SIG-M5 treated with dmso at 0.1 percent for 504 hours (cell line): ENCODE measurements around the gene PYGB.
A peak's percentile ranks its signal among the peaks of the same experiment; 100 is the strongest.

ENCODE experiments used
- DNase-seq: peaks from one replicate; lab custom pipeline; 2025; ENCODE audit not compliant: unreplicated experiment; lab: John Stamatoyannopoulos, UW

Gene PYGB

DNA sequence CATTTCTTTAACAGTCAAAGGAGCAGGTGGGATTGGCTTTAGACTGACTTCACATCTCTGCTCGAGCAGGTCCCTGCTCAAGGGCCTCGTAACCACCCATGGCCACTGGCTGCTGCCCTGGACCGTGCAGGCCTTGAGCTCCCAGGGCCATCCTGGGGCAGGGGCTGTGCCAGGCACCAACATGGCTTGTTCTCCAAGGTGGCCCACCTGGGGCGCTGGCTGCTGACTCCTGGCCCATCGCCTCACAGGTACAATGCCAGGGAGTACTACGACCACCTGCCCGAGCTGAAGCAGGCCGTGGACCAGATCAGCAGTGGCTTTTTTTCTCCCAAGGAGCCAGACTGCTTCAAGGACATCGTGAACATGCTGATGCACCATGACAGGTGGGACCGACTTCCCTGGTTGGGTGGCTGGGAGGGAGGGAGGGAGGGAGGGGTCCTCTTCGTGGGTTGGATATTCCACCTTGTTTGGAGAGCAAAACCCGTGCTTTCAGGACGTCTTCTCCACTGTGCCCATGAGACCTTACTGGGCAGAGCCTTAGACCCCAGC is 46.1 kb downstream of the PYGB start:
- DNase-seq = no peak

DNA sequence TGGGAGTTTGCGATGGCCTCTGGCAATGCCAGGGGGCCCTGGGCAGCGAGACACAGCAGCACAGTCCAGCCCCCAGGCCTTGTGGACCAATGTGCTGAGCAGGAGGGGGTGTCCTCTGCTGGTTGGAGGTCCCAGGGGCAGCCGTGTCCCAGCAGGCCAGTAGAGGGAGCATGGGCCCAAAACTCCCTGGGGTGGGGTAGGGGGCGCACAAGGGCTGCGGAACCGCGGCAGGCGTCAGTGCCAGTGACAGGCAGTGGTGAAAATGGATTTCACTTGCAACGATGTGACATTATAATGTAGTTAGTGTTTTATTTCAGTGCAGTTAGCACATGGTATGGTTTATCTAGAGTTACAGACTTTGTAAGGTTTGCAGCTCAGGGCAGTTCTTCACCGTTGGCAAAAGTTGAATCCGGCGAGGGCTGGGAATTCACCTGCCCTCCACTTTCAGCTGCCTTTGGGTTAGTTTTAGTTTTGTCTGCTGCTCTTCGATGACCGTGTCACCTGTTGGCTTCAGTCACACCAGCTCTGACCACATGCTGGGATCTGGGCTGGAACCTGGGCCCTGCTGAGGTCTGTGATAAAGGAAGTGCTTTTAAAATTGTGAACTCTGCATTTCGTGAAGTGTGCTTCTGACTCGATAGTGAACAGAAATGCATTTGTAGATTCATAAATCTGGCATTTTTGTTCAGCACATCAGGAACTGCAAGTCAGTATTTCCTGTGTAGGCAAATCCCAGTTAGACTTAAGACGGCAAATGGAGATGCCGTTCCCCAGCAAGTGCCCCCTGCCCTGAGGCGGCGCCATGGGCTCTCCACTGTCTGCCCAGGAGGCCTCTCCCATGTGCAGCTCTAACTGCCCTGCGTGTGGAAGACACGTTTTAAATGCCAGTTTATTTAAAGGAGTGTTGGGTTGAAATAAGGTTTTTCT is 46.8 kb downstream of the PYGB start:
- peak; percentile 42 for DNase-seq

DNA sequence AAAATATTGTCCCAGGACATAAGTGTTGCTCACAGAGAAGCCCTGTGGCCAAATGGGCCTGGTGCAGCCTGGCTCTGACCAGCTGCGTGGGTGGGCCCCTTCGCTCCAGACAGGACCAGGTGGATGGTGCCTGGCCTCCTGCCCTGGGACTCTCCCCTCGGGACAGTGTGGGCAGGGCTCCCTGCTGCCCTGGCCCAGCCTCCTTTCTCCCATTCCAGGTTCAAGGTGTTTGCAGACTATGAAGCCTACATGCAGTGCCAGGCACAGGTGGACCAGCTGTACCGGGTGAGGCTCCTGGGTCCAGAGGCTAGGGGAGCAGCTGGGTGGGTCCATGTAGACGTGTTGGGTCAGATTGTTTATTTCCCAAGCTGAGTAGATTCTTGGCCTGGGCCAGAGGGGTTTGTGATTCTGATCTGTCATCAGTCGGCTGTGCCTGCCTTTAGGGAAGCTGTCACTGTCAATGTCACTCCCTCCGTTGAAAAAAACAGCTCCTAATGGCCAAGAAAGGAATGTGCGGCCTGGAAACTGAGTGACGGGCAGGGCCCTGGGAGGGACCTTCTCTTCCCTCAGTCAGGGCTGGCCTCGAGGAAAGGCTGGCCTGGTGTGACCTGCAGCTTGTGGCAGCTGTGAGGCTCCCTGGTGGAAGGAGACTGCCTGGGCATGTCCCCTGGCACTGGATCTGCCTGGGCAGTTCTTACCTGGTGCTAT is 47.7 kb downstream of the PYGB start:
- no peak for DNase-seq

DNA sequence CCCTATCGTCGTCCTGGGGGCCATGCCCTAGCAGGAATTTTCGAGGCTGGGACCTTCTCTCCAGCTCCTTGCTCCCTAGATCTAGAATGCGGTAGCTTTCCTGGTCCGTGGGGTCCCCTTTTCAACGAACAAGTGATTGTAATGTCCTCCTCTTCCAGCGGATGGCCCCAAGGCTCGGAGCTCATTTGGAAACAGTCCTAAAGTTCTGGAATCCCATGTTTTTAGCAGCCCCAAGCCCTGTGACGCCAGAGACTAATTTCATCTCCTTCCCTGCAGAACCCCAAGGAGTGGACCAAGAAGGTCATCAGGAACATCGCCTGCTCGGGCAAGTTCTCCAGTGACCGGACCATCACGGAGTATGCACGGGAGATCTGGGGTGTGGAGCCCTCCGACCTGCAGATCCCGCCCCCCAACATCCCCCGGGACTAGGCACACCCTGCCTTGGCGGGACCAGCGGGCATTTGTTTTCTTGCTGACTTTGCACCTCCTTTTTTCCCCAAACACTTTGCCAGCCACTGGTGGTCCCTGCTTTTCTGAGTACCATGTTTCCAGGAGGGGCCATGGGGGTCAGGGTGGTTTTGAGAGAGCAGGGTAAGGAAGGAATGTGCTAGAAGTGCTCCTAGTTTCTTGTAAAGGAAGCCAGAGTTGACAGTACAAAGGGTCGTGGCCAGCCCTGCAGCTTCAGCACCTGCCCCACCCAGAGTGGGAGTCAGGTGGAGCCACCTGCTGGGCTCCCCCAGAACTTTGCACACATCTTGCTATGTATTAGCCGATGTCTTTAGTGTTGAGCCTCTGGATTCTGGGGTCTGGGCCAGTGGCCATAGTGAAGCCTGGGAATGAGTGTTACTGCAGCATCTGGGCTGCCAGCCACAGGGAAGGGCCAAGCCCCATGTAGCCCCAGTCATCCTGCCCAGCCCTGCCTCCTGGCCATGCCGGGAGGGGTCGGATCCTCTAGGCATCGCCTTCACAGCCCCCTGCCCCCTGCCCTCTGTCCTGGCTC is 48.5 kb downstream of the PYGB start:
- DNase-seq = no peak

DNA sequence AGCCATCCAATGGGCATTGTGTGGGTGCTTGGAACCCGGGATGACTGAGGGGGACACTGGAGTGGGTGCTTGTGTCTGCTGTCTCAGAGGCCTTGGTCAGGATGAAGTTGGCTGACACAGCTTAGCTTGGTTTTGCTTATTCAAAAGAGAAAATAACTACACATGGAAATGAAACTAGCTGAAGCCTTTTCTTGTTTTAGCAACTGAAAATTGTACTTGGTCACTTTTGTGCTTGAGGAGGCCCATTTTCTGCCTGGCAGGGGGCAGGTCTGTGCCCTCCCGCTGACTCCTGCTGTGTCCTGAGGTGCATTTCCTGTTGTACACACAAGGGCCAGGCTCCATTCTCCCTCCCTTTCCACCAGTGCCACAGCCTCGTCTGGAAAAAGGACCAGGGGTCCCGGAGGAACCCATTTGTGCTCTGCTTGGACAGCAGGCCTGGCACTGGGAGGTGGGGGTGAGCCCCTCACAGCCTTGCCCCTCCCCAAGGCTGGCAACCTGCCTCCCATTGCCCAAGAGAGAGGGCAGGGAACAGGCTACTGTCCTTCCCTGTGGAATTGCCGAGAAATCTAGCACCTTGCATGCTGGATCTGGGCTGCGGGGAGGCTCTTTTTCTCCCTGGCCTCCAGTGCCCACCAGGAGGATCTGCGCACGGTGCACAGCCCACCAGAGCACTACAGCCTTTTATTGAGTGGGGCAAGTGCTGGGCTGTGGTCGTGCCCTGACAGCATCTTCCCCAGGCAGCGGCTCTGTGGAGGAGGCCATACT is 49.4 kb downstream of the PYGB start:
- DNase-seq = no peak

DNA sequence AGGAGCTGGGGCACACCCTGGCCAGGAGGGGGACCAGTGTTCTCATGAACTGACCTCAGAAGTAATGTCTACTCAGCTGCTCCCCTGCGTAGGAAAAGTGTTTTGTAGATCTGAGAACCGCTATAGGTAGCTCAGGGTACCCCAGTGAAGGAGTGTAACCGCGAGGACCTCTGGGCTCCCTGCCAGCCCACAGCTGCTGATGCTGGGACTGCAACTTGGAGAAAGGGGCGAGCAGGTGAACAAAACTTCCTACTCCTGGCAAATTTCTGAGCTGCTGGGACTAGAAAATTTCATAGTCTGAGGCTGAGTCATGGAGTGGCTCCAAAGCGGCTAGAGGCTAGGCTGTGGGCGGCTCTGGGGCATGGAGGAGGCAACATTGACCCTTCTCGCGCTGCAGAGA is 51.9 kb downstream of the PYGB start:
- no peak for DNase-seq

DNA sequence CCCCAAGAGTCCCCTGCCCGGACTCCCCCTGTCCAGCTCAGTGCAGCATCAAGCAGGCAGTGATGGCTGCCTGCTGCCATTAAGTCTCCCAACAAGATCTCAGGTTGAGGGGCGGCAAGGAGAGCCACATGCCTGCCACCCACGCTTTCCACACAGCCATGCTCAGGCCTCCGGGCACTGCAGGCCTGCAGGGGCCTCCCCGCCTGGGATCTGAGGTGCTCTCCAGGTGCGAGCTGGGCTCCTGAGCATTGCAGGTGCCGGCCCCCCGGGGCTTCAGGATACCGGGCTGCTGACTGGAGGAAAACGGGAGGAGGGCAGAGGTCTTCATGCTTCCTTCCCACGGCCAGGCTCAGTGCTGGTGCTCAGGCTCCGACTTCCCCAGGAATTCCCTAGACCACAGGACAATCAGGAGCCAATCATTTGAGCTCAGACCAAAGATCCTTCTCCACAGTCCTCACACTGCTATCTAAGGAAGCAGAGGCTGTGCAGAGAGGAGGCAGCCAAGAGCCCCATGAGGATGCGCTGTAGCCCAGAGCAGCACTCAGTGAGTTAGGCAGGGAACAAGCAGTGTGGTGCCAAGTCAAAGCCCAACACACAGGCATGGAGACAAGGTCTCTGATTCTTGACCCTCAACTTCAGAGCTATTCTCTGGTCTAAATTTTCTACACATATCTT is 52.7 kb downstream of the PYGB start:
- no peak for DNase-seq

DNA sequence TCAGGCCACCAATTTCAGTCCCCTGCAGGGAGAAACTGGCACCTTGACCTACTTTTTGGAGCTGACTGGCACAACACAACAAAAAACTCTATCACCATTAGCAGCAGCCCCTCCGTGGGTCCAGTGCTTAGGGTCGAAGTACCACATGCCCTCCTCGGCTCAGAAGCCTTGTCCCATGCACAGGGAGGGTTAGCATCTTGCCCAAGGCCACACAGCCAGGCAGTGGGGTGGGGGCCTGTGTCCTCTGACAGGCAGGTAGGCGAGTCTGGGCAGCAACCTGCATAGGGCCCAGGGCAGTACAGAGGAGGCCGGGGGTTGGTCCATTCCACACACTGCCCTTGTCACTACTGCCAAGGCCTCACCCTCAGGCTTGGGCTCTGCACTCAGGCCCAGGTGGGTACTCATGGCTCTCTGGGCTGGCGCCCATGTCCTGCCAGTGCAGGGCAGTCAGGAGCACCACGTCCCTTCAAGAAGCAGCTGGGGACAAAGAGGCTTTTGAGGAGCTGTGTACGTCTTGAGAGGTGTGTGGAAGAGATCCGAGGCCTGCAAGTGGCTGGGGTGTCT is 53.6 kb downstream of the PYGB start:
- DNase-seq = no peak

DNA sequence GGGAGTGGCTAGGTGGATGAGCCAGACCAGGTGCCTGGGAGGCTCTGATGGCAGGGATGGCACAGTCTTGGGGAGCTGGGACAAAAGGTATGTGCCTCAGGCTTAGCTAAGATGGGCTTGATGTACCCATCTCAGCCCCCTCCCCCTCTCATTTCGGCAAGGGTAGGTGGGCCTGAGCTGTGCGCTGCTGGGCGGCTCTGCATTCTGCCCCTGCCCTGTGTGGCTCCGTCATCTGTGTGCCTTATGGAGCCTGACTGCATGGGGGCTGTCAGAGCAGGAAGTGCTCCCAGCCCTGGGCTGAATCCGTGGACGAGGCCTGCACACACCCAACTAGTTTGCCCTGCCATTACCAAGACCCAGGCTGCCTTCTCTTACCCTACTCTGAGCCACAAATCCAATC is 54.7 kb downstream of the PYGB start:
- DNase-seq = no peak

DNA sequence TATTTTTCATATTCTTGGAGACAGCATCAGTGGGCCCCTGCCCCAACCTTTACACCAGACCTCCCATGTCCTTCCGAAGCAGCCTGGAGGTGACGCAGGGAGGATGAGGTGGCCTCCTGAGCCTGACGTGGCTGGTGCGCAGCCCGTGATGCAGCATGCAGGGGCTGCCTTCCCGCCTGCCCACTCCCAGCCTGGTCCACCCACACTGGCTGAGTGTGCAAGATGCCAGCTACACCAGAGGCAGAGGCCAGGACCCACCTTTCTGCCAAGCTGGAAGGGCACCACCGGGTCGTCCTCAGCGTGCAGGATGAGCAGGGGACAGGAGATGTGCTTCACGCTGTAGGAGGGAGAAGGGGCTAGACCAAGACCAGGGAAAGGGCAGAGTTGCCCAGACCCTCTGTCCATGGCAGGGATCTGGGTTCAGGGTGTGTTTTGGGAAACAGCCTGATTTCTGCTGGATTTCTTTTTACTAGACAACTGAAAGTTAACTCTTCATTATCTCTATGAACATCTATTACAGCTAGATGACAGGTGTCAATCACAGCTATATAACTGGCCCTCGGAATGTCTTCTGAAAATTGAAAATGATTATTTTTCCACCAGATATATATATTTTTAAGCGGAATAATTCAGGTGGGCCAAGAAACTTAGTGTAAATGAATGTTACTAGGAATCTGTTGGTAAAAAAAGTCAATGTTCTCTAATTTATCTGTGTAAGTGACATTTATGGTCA is 55.6 kb downstream of the PYGB start:
- DNase-seq = no peak

DNA sequence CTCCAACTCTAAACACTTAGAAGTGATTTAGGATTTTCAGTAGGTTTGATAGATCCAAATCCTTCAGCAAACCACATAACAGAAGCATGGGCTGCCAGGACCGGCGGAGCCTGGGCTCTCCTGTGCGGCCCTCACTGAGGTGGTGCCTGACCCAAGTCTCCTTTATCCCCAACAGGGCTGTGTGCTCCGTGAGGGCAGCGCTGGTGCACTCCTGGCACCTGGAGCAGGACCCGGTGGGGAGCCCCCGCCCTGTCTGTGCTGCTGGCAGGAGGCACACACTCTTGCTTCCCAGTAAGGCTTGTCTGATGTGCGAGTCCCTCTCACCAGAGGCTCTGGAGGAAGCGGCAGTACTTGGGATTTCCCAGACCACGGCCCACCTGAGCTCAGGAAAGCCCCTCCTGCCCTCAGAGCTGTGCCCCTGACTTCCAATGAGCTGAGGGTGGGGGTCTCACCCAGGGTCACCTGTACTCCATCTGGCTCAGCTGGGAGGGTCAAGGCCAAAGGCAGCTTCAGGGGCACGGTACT is 56.2 kb downstream of the PYGB start:
- DNase-seq = no peak

DNA sequence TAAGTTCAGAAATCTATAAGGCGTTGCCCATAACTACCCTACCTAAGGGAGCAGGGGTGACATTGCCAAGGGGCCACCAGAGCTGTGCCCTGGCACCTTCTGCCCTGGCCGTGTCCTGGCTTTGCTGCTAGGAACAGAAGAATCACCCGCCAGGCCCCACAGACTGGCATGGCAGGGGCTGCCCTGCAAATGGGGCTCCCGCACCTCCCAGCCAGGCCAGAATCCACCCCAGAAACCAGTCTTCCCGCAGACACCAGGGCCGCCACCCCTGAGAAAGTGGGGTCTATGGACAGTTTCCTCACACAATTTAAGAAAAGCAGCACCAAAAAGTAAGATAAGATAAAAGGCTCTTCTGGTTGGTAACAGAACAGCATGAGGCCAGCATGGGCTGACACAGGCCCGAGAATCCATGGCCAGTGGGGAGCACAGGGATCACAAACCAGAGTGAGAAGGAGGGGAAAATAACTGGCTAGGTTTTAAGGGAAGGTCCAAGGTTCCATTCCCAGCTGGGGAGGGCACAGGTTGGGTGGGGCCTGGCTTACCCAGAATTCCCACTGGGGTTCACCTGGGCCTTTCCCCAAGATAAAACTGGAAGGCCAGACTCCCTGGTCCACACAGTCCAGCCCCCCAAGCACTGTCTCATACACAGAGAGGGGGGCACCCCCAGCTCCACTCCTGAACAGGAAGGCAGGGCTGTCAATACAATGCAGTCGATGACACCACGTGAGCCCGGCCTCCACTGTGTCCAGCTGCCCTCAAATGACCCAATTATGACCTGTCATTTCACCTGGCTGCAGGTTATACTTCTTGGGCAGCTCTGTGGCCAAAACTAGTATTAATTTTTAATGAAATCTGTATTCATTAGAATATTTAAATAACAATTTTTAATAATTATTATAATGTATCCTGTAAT is 59.4 kb downstream of the PYGB start:
- no peak for DNase-seq

DNA sequence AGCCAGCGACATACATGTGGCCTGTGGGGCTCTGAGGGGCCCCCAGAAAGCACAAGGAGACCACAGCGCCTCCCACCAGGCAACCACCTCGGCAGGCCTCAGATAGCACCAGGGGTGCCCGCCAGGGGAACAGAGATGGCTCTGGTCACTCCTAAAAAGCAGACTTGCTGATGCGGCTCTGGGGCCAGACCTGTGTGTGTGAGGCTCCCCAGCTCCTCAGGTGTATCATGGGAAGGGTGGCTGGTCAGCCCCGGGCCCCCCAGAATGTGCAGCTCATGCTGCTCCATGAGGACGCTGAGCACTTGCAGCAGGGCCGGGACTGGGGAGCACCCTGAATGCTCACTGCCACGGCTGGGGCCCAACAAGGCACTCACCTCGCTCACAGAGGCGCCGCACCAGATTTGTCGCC is 60.2 kb downstream of the PYGB start:
- DNase-seq = no peak

DNA sequence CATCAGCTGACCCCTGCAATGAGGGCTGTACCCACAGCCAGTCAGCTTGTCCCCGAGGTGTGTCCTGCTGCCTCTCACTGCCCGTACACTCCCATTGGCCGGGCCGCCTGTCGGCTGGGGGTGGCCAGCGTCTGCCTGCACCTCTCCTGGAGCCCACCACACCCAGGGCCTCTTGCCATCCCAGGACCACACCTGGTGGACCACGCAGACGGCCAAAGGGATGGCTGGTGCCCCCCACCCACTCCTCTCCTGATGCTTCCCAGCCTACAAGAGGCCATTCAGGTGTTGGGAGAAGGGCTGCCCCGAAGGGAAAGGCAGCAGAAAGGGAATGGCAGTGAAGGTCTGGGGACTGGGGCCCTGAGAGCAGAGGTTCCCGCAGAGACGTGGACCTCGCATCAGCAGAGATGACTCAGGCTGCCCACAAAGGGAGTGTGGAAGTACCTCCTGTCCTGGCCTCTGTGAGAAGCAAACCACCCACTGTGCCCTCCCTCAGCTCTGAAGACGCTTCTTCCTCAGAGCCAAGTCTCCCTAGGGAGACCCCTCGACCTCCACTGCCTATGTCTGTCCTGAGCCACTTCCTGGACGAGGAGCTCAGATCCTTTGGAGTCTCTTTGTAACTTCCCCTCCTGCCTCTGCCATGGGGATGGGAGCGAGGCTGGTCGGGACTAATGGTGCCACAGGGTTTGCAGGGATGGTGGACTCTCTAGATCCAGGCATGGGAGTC is 60.9 kb downstream of the PYGB start:
- no peak for DNase-seq

DNA sequence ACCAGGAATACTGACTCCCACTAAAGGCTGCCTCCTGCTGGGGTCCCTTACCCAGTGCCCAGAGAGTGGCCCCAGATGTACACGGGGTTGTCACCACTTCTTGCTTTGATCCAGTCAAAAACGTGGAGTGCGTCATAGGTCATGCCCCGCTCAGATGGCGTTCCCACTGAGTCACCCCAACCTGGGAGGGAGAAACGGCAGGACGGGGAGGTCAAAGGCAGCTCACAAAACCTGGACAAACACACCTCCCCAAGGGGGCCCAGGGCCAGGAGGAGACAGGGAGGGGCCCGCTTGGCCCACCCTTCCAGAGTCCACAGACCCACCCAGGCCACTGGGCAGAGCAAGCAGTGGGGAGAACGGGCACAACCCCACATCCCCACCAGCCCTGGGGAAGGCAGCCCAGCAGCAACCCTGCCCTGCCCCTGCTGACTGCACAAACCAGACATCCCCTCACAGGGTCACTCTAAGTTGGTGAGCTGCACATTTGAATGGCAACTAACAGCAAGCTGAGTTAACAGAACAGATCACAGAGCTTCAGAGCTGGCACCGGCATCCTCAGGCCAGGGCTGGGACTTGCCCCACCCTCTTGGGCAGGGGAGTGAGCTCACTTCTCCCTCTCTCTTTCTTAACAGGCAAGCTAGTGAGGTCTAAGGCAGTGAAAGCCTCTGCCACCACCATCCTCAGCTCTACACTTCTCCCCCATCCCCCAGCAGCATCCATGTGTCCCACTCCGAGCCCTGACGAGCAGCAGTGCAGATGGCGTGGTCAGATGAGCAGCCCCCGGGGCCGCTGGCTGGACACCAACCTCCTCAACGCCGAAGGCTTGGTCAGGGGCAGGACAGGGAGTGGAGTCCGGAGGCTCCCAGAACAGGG is 61.7 kb downstream of the PYGB start:
- DNase-seq = no peak
